H9 (cell line): ENCODE measurements around the gene TBXAS1. TPM values are rescaled to one million over a fixed set of nuclear protein-coding genes. Genes with fewer than 3 reads are reported as not detected.

ENCODE experiments used
- DNase-seq: peaks from one replicate; pipeline ENCODE4 v3.0.0-alpha.2; 2017
- H2AFZ ChIP-seq: one replicate; pipeline ENCODE4 v1.6.1; 2013; ENCODE audit warnings: mild to moderate bottlenecking, low read length, control low read depth, moderate library complexity
- H2AK5ac ChIP-seq: 2 replicates; pipeline ENCODE4 v1.6.1; 2013; ENCODE audit warnings: low read length, control low read depth, mixed read lengths; ENCODE audit not compliant: insufficient read length
- H2BK120ac ChIP-seq: one replicate; pipeline ENCODE4 v1.6.1; 2013; ENCODE audit warnings: low read depth, mild to moderate bottlenecking, low read length, control low read depth, inconsistent platforms; ENCODE audit not compliant: poor library complexity, severe bottlenecking
- H2BK12ac ChIP-seq: 2 replicates; pipeline ENCODE4 v1.6.1; 2013; ENCODE audit warnings: low read length, control low read depth, mixed read lengths, low read depth; ENCODE audit not compliant: insufficient read length
- H2BK15ac ChIP-seq: 2 replicates; pipeline ENCODE4 v1.6.1; 2013; ENCODE audit warnings: low read depth, low read length, control low read depth
- H2BK20ac ChIP-seq: one replicate; pipeline ENCODE4 v1.6.1; 2013; ENCODE audit warnings: low read depth, mild to moderate bottlenecking, low read length, control low read depth, inconsistent platforms; ENCODE audit not compliant: poor library complexity, severe bottlenecking
- H2BK5ac ChIP-seq: 2 replicates; pipeline ENCODE4 v1.6.1; 2013; ENCODE audit warnings: low read length, control low read depth, mixed read lengths; ENCODE audit not compliant: insufficient read length
- H3K14ac ChIP-seq: 2 replicates; pipeline ENCODE4 v1.6.1; 2013; ENCODE audit warnings: low read length, control low read depth; ENCODE audit not compliant: insufficient read depth
- H3K18ac ChIP-seq: 2 replicates; pipeline ENCODE4 v1.6.1; 2013; ENCODE audit warnings: low read depth, mild to moderate bottlenecking, mixed read lengths, low read length, control low read depth; ENCODE audit not compliant: insufficient read length
- H3K23ac ChIP-seq: 2 replicates; pipeline ENCODE4 v1.6.1; 2013; ENCODE audit warnings: low read length, control low read depth, mixed read lengths, low read depth; ENCODE audit not compliant: insufficient read length
- H3K23me2 ChIP-seq: 2 replicates; pipeline ENCODE4 v1.6.1; 2013; ENCODE audit warnings: low read depth, mild to moderate bottlenecking, mixed read lengths, low read length, control low read depth; ENCODE audit not compliant: insufficient read length, poor library complexity, severe bottlenecking
- H3K27ac ChIP-seq: 2 replicates; pipeline ENCODE4 v1.5.1; 2013; ENCODE audit warnings: low read length, control low read depth, mixed read lengths, low read depth; ENCODE audit not compliant: insufficient read length
- H3K27me3 ChIP-seq: 2 replicates; pipeline ENCODE4 v1.6.1; 2013; ENCODE audit warnings: low read length, control low read depth, inconsistent platforms; ENCODE audit not compliant: insufficient read depth
- H3K4ac ChIP-seq: 2 replicates; pipeline ENCODE4 v1.6.1; 2013; ENCODE audit warnings: low read depth, mild to moderate bottlenecking, control low read depth, inconsistent platforms, low read length, moderate library complexity
- H3K4me1 ChIP-seq: 2 replicates; pipeline ENCODE4 v1.6.1; 2013; ENCODE audit warnings: low read length, control low read depth, inconsistent platforms; ENCODE audit not compliant: insufficient read depth
- H3K4me2 ChIP-seq: 2 replicates; pipeline ENCODE4 v1.6.1; 2013; ENCODE audit warnings: low read length, control low read depth, mixed read lengths; ENCODE audit not compliant: insufficient read length, insufficient read depth
- H3K56ac ChIP-seq: 2 replicates; pipeline ENCODE4 v1.6.1; 2013; ENCODE audit warnings: low read depth, mild to moderate bottlenecking, mixed read lengths, low read length, control low read depth; ENCODE audit not compliant: insufficient read length
- H3K79me1 ChIP-seq: 2 replicates; pipeline ENCODE4 v1.6.1; 2013; ENCODE audit warnings: low read depth, mild to moderate bottlenecking, moderate library complexity, low read length, control low read depth, inconsistent platforms; ENCODE audit not compliant: insufficient read depth, poor library complexity, severe bottlenecking
- H3K79me2 ChIP-seq: 2 replicates; pipeline ENCODE4 v1.6.1; 2013; ENCODE audit warnings: low read length, control low read depth, inconsistent platforms; ENCODE audit not compliant: insufficient read depth
- H3K9ac ChIP-seq: 2 replicates; pipeline ENCODE4 v1.6.1; 2013; ENCODE audit warnings: low read length, control low read depth, mixed read lengths; ENCODE audit not compliant: insufficient read length; ENCODE audit errors: extremely low read depth
- H3K9me3 ChIP-seq: one replicate; pipeline ENCODE4 v1.6.1; 2013; ENCODE audit warnings: low read depth, low read length, inconsistent platforms; ENCODE audit not compliant: control insufficient read depth
- H3T11ph ChIP-seq: one replicate; pipeline ENCODE4 v1.6.1; 2013; ENCODE audit warnings: mild to moderate bottlenecking, low read length, control low read depth, inconsistent platforms
- H4K20me1 ChIP-seq: one replicate; pipeline ENCODE4 v1.6.1; 2013; ENCODE audit not compliant: control insufficient read depth, insufficient read length, insufficient read depth
- H4K5ac ChIP-seq: 2 replicates; pipeline ENCODE4 v1.6.1; 2013; ENCODE audit warnings: low read depth, mild to moderate bottlenecking, mixed read lengths, low read length, control low read depth; ENCODE audit not compliant: insufficient read length
- H4K8ac ChIP-seq: replicated peaks from 2 replicates; pipeline ENCODE4 v1.6.1; 2013; ENCODE audit warnings: low read length, control low read depth, mixed read lengths, low read depth; ENCODE audit not compliant: insufficient read length
- H4K91ac ChIP-seq: 2 replicates; pipeline ENCODE4 v1.6.1; 2013; ENCODE audit warnings: low read depth, mild to moderate bottlenecking, moderate library complexity, mixed read lengths, low read length, control low read depth; ENCODE audit not compliant: insufficient read length
- H3K27ac Mint-ChIP-seq, 3 experiments: 2 replicates in 2 of 3; 3 replicates in 1 of 3; pipeline ENCODE4 v1.8.0; 2020 to 2021; ENCODE audit warnings: mixed read lengths in 3 of 3, mild to moderate bottlenecking in 1 of 3, moderate library complexity in 1 of 3
- H3K27me3 Mint-ChIP-seq: 2 replicates; pipeline ENCODE4 v1.8.0; 2021; ENCODE audit warnings: low read depth, mild to moderate bottlenecking, moderate library complexity, mixed read lengths
- H3K36me3 Mint-ChIP-seq, 3 experiments: 2 replicates in 2 of 3; 3 replicates in 1 of 3; pipeline ENCODE4 v1.8.0; 2020 to 2021; ENCODE audit warnings: low read depth in 3 of 3, mixed read lengths in 3 of 3; ENCODE audit not compliant: insufficient read depth in 1 of 3
- H3K4me1 Mint-ChIP-seq, 2 experiments: 2 replicates each; pipeline ENCODE4 v1.8.0; 2020; ENCODE audit warnings: mixed read lengths in 2 of 2
- H3K4me3 Mint-ChIP-seq, 2 experiments: 2 replicates in 1 of 2; 3 replicates in 1 of 2; pipeline ENCODE4 v1.8.0; 2020 to 2021; ENCODE audit warnings: mild to moderate bottlenecking in 2 of 2, mixed read lengths in 2 of 2, moderate library complexity in 1 of 2
- H3K9me3 Mint-ChIP-seq, 2 experiments: 2 replicates in 1 of 2; 3 replicates in 1 of 2; pipeline ENCODE4 v1.8.0; 2020; ENCODE audit warnings: mild to moderate bottlenecking in 2 of 2, mixed read lengths in 2 of 2, moderate library complexity in 1 of 2
- CTCF ChIP-seq: fragments of 200-600 bp; sonication (generic); conservative IDR thresholded peaks from 3 replicates; pipeline ENCODE4 v1.8.0; 2021; ENCODE audit warnings: antibody characterized with exemption, mild to moderate bottlenecking
- WGBS: extraction: QIAGEN DNeasy Blood & Tissue Kit; methylation state at CpG from one replicate; pipeline ENCODE4 v1.1.7; 2013; ENCODE audit warnings: missing lambda C conversion rate, low lambda C conversion rate, mixed read lengths; ENCODE audit not compliant: insufficient read length; ENCODE audit errors: extremely low coverage; 5-methylcytosine and 5-hydroxymethylcytosine counted together
- total RNA-seq: library from RNA; stranded (reverse); gene quantifications from 2 replicates; pipeline ENCODE4 v1.2.1, GENCODE V29; 2021

TBXAS1 gene
- total RNA-seq, 1 experiment from 2014 or later, result 0.39 TPM

- no peak overlapping the region for H3K4me2 ChIP-seq
- H3K9ac ChIP-seq, result no peak overlapping the region
- no peak overlapping the region for H3K23ac ChIP-seq
- no peak overlapping the region for H2BK120ac ChIP-seq
- H4K5ac ChIP-seq, result no peak overlapping the region
- Mint-ChIP-seq H3K36me3 (no peaks in the 10 kb centered on the region), H3K9me3 (no peaks in the 10 kb centered on the region), H3K4me1 (peaks cover 10 to 13% of the 10 kb centered on the region in 2 experiments), H3K27me3 (peaks cover 3% of the 10 kb centered on the region; the same call in 1 of the 2 replicates), H3K27ac (no peak overlapping the region), H3K4me3 (no peak overlapping the region)
- H3K79me1 ChIP-seq, result no peaks in the 10 kb centered on the region
- H3K79me2 ChIP-seq, result no peaks in the 10 kb centered on the region
- no peak overlapping the region for H3K18ac ChIP-seq
- no peak overlapping the region for H3K14ac ChIP-seq
- H2AK5ac ChIP-seq, result no peak overlapping the region
- H3K27ac ChIP-seq, result no peak overlapping the region
- no peak overlapping the region for H3T11ph ChIP-seq
- no peak overlapping the region for H2BK12ac ChIP-seq
- no peak overlapping the region for H3K4ac ChIP-seq
- no peak overlapping the region for H3K56ac ChIP-seq
- no CpG with 5 or more reads among the region's 2 CpGs for WGBS
- no peaks in the 10 kb centered on the region; the same call in 1 of the 2 replicates for H3K27me3 ChIP-seq
- TF ChIP-seq CTCF, result no peak
- H4K20me1 ChIP-seq, result no peaks in the 10 kb centered on the region
- H3K23me2 ChIP-seq, result no peaks in the 10 kb centered on the region
- H2BK20ac ChIP-seq, result no peak overlapping the region
- no peak overlapping the region for H2AFZ ChIP-seq
- no peaks in the 10 kb centered on the region for H3K9me3 ChIP-seq
- no peak overlapping the region for H2BK5ac ChIP-seq
- DNase-seq, result no peak
- H4K91ac ChIP-seq, result no peak overlapping the region
- no peak overlapping the region for H4K8ac ChIP-seq
- no peak overlapping the region for H2BK15ac ChIP-seq
- H3K4me1 ChIP-seq, result no peaks in the 10 kb centered on the region
These were observed 164.5 kb downstream of the TBXAS1 start for GRCh38 chr7:139993592-139993991.
